Fibroblast of mammary gland (primary cell): Measurements from ENCODE around the gene PCDH17.
A peak's percentile ranks its signal among the peaks of the same experiment; 100 is the strongest.

Experiments used
- DNase-seq: peaks from one replicate; pipeline ENCODE4 v3.0.0-alpha.2; 2010; ENCODE audit warnings: low read depth
- H3K4me3 ChIP-seq: 2 replicates; pipeline ENCODE4 v1.5.1; 2011; ENCODE audit warnings: low read depth, mild to moderate bottlenecking, low read length, moderate library complexity; ENCODE audit not compliant: control insufficient read depth
- TF ChIP-seq, protein P1 (sequence below): conservative IDR thresholded peaks from 2 replicates; pipeline ENCODE4 v1.5.1; 2011; ENCODE audit warnings: low read depth, low read length, inconsistent platforms; ENCODE audit not compliant: control insufficient read depth, insufficient read depth

Gene PCDH17, protein sequence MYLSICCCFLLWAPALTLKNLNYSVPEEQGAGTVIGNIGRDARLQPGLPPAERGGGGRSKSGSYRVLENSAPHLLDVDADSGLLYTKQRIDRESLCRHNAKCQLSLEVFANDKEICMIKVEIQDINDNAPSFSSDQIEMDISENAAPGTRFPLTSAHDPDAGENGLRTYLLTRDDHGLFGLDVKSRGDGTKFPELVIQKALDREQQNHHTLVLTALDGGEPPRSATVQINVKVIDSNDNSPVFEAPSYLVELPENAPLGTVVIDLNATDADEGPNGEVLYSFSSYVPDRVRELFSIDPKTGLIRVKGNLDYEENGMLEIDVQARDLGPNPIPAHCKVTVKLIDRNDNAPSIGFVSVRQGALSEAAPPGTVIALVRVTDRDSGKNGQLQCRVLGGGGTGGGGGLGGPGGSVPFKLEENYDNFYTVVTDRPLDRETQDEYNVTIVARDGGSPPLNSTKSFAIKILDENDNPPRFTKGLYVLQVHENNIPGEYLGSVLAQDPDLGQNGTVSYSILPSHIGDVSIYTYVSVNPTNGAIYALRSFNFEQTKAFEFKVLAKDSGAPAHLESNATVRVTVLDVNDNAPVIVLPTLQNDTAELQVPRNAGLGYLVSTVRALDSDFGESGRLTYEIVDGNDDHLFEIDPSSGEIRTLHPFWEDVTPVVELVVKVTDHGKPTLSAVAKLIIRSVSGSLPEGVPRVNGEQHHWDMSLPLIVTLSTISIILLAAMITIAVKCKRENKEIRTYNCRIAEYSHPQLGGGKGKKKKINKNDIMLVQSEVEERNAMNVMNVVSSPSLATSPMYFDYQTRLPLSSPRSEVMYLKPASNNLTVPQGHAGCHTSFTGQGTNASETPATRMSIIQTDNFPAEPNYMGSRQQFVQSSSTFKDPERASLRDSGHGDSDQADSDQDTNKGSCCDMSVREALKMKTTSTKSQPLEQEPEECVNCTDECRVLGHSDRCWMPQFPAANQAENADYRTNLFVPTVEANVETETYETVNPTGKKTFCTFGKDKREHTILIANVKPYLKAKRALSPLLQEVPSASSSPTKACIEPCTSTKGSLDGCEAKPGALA (N-terminal part only)

DNA sequence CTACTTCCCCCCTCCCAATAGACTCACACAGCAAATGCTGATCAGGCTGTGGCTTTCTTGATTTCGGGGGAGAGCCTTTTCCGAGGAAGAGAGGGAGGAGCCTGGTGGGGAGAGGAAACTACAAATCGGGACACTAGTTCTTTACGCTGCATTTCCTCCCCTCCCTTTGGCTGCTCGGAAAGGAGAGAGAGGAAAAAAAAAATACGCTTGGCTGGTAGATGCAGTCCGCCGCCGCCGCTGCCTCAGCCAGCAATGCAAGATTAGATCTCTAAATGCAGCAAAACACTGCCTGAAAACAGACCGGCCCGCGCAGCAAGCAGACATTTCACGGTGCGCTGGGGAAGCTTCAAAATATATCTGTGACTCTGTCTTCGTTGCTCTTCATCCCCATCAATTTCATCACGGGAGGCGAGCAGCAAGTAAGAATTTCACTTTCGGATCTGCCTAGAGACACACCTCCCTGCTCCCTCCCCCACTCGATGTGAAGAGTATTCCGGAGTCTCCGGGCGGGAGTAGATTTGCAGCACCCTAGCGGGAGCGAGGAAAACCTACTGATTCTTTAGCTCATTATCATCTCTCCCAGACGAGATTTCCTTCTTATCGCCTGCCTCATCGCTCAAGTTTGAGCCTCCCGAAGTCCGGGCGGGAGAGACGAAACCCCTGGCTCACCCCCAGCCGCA lies at the start of gene PCDH17:
Gene PCDH17 (plus strand): TSS at position 149 of the 680 bp plus-strand sequence. CDS start 803 bp downstream, outside the sequence.
- peak within 1 kb of the TSS; percentile 39 for H3K4me3 ChIP-seq
- TF ChIP-seq, protein P1, sequence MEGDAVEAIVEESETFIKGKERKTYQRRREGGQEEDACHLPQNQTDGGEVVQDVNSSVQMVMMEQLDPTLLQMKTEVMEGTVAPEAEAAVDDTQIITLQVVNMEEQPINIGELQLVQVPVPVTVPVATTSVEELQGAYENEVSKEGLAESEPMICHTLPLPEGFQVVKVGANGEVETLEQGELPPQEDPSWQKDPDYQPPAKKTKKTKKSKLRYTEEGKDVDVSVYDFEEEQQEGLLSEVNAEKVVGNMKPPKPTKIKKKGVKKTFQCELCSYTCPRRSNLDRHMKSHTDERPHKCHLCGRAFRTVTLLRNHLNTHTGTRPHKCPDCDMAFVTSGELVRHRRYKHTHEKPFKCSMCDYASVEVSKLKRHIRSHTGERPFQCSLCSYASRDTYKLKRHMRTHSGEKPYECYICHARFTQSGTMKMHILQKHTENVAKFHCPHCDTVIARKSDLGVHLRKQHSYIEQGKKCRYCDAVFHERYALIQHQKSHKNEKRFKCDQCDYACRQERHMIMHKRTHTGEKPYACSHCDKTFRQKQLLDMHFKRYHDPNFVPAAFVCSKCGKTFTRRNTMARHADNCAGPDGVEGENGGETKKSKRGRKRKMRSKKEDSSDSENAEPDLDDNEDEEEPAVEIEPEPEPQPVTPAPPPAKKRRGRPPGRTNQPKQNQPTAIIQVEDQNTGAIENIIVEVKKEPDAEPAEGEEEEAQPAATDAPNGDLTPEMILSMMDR: no peak
- DNase-seq: no peak

DNA sequence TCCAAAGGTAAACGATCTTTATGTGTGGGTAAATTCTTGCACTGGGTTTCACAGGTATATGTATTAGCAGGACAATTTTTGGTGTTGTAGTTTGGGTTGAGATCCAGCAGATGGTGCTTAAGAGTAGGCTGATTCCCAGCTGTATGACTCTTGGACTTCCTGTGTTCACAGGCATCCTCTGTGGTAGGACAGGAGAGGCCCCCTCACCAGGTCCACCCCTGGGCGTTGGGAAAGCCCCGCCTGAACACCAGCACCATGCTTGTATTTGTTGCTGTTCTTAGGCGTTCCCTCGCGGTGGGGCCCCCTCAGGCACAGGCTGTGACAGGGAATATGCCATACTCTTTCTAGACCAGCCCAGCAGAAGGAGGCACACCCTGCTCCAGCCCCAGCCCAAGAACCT lies 49.5 kb upstream of the PCDH17 start:
- no peak for DNase-seq
- no peak overlapping the region for H3K4me3 ChIP-seq
- TF ChIP-seq, protein P1: no peak

DNA sequence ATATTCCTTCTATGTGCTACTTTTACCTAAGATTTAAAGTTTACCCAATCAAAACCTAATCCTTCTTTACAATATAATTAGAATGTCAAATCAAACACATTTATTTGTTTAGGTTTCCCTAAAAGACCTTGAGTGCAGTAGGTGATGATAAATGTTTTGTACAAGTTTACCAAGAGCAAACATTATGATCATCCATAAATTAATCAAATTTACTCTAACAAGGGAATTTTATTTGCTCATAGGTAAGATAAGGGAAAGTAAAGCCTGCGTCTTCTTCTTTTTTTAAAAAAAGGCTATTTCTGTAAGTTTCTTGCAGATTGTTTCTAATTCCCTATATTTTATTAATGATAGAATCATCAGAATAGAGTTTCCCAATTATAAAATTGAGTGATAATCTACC lies 48.0 kb upstream of the PCDH17 start:
- H3K4me3 ChIP-seq: no peak overlapping the region
- DNase-seq: no peak
- TF ChIP-seq, protein P1: no peak

DNA sequence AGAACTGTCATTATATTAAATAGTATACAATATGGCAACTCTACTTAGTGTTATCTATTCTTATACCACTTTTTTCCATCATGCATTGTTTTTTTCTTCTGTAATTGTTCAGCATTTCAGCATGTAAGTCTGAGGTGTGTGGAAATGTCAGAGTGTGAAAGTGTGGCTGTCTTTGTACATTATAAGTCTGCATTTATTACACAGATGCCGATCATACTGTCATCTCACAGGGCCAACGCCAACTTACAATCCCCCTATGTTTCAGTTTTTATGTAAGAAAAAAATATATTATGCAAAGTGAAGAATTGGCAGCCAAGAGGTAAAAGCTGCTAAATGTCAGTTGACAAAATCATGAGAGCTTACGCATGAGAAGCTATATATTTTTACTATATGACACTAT lies 42.9 kb upstream of the PCDH17 start:
- TF ChIP-seq, protein P1: no peak
- H3K4me3 ChIP-seq: no peak overlapping the region
- DNase-seq: no peak

DNA sequence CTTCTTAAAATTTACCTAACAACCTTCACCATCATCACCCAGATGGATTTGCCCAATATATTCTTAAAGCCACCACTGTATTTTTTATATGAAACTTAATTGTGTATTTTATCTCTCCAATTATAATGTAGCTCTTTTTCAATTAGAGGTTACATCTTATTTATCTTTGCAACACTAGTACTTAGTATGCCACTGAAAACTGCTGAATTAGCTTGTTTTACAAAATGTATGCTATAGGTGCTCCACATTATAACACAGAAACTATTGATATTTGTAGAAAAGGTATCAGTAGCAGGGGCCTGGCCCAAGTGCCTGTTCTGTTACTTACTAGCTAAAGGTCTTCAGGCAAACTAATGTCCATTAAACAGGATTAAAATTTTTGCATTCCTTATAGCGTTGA lies 35.8 kb upstream of the PCDH17 start:
- H3K4me3 ChIP-seq: no peak overlapping the region
- TF ChIP-seq, protein P1: no peak
- no peak for DNase-seq

DNA sequence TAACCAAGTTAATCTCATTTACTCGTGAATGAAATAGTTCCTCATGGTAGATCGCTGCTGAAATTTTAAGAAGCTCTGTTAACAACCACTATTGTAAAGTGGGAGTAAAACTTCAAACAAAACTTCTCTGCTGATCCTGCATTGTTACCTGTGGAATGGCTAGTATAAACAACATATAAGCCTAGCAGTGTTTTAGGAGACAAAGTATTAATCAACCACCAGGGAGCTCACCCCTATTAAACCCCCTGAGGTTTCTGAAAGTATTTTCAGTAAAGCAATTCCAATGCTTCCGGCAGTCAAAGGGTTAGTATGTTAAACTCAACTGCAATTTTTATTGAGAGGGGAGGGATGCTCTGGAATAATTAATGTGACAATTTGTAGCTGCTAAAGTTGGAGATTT lies 30.0 kb upstream of the PCDH17 start:
- no peak overlapping the region for H3K4me3 ChIP-seq
- TF ChIP-seq, protein P1: no peak
- DNase-seq: no peak
